Activated T-cell treated with anti-CD3 and anti-CD28 coated beads, Interleukin-2, amount 50 U/mL, for 1 hour (primary cell): ENCODE data around the gene EHD1.

ENCODE experiments used
- DNase-seq: peaks from one replicate; pipeline ENCODE4 v3.0.0-alpha.2; 2020

EHD1 gene

GRCh38 chr11:64909653-64910343 is 31.4 kb upstream of the EHD1 start:
- DNase-seq = no peak

- DNase-seq = no peak
Measured at GRCh38 chr11:64908766-64909165, 30.3 kb upstream of the EHD1 start.

- no peak for DNase-seq
Measured at GRCh38 chr11:64906314-64906635, 27.9 kb upstream of the EHD1 start.

GRCh38 chr11:64905516-64906313 is 27.3 kb upstream of the EHD1 start:
- DNase-seq = no peak

- no peak for DNase-seq
Measured at GRCh38 chr11:64903291-64903833, 24.9 kb upstream of the EHD1 start.

- DNase-seq = no peak
Measured at GRCh38 chr11:64902102-64902900, 23.9 kb upstream of the EHD1 start.

GRCh38 chr11:64900774-64901173 is 22.4 kb upstream of the EHD1 start:
- no peak for DNase-seq

GRCh38 chr11:64900263-64900678 is 21.9 kb upstream of the EHD1 start:
- DNase-seq = peak; percentile 55

- no peak for DNase-seq
Measured at GRCh38 chr11:64898541-64898940, 20.1 kb upstream of the EHD1 start.

GRCh38 chr11:64898076-64898445 is 19.6 kb upstream of the EHD1 start:
- no peak for DNase-seq

- DNase-seq = no peak
Measured at GRCh38 chr11:64897381-64898075, 19.1 kb upstream of the EHD1 start.

- DNase-seq = no peak
Measured at GRCh38 chr11:64896448-64897022, 18.1 kb upstream of the EHD1 start.

GRCh38 chr11:64894812-64895452 is 16.5 kb upstream of the EHD1 start:
- DNase-seq = no peak

GRCh38 chr11:64894070-64894811 is 15.8 kb upstream of the EHD1 start:
- DNase-seq = peak; percentile 92

- DNase-seq = no peak
Measured at GRCh38 chr11:64893194-64894069, 15.0 kb upstream of the EHD1 start.

- no peak for DNase-seq
Measured at GRCh38 chr11:64892838-64893193, 14.4 kb upstream of the EHD1 start.

GRCh38 chr11:64892411-64892831 is 14.0 kb upstream of the EHD1 start:
- no peak for DNase-seq

- no peak for DNase-seq
Measured at GRCh38 chr11:64891880-64892279, 13.5 kb upstream of the EHD1 start.

- DNase-seq = no peak
Measured at GRCh38 chr11:64891215-64891848, 12.9 kb upstream of the EHD1 start.

- DNase-seq = no peak
Measured at GRCh38 chr11:64890522-64890939, 12.1 kb upstream of the EHD1 start.
